Neural progenitor cell (in vitro differentiated cells): Measurements from ENCODE around the gene NUP58.

ENCODE experiments used
- EZH2 ChIP-seq: fragments of 200-600 bp; sonication (generic); IDR thresholded peaks from 2 replicates; pipeline ENCODE4 v1.6.1; 2017; ENCODE audit warnings: antibody characterized with exemption, mild to moderate bottlenecking, moderate library complexity
- EZH2phosphoT487 ChIP-seq: fragments of 200-600 bp; sonication (generic); IDR thresholded peaks from 2 replicates; pipeline ENCODE4 v1.6.1; 2017; ENCODE audit warnings: antibody characterized with exemption
- TF ChIP-seq, protein P1 (sequence below): fragments of 200-600 bp; sonication (generic); IDR thresholded peaks from 2 replicates; pipeline ENCODE4 v1.5.1; 2017; ENCODE audit warnings: antibody characterized with exemption, mild to moderate bottlenecking

DNA sequence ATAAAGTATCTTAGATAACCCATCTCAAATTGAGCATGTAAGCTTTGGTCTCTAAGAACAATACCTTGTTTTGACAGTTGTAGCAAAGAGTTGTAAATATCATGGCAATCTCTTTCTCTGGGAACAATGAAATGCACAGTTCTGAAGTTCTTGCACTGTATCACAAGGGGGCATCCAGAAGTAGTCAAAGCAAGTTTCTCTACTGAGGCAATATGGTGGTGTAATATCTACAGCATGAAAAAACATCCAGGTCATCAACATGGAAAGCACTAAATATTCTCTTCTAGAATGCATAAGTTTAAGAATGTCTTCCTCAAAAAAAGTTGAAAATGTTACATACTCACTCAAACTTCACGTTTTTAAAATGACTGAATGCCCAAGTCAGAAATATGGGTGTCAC is 33.7 kb upstream of the NUP58 start:
- TF ChIP-seq, protein P1, sequence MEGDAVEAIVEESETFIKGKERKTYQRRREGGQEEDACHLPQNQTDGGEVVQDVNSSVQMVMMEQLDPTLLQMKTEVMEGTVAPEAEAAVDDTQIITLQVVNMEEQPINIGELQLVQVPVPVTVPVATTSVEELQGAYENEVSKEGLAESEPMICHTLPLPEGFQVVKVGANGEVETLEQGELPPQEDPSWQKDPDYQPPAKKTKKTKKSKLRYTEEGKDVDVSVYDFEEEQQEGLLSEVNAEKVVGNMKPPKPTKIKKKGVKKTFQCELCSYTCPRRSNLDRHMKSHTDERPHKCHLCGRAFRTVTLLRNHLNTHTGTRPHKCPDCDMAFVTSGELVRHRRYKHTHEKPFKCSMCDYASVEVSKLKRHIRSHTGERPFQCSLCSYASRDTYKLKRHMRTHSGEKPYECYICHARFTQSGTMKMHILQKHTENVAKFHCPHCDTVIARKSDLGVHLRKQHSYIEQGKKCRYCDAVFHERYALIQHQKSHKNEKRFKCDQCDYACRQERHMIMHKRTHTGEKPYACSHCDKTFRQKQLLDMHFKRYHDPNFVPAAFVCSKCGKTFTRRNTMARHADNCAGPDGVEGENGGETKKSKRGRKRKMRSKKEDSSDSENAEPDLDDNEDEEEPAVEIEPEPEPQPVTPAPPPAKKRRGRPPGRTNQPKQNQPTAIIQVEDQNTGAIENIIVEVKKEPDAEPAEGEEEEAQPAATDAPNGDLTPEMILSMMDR: peak; percentile 14
- TF ChIP-seq EZH2 (no peak), EZH2phosphoT487 (no peak)
